Measurements from ENCODE around the gene BICD1. TPM values are rescaled to one million over a fixed set of nuclear protein-coding genes. Genes with fewer than 3 reads are reported as not detected.

BICD1 gene
- total and polyA plus RNA-seq, 2 of the 13 experiments (the other 11 are each of a cell fraction or from before 2014, with no cell fraction given), result 4.5 to 5.2 TPM

- no peak for TF ChIP-seq HMGXB3 (CRISPR knock-in tag; IDR thresholded peaks at IDR 0.05; ENCODE audit: borderline replicate concordance)
- no peak for TF ChIP-seq ZNF839 (CRISPR knock-in tag; IDR thresholded peaks at IDR 0.05; ENCODE audit: borderline replicate concordance)
- no peak for TF ChIP-seq IRF1 (CRISPR knock-in tag; IDR thresholded peaks at IDR 0.05; ENCODE audit: low read depth)
- TF ChIP-seq RERE (CRISPR knock-in tag; IDR thresholded peaks at IDR 0.05; ENCODE audit: low read depth), result no peak
- no peak for TF ChIP-seq TFDP1 (CRISPR knock-in tag; IDR thresholded peaks at IDR 0.05; ENCODE audit: borderline replicate concordance)
- no peak for TF ChIP-seq RCOR2 (CRISPR knock-in tag; IDR thresholded peaks at IDR 0.05)
- TF ChIP-seq SETDB1 (CRISPR knock-in tag; IDR thresholded peaks at IDR 0.05; ENCODE audit: borderline replicate concordance), result no peak
Observed at GRCh38 chr12:32418221-32418620, 311.6 kb downstream of the BICD1 start (continued).

Measured in HepG2 (cell line).